ENCODE measurements around the gene SERPING1.

- TF ChIP-seq POLR2A (IDR thresholded peaks at IDR 0.05; ENCODE audit: low read depth, low read length) (no peak), POU2F2 (IDR thresholded peaks at IDR 0.05; ENCODE audit: low read depth, low read length) (no peak), POLR2AphosphoS5 (IDR thresholded peaks at IDR 0.05; ENCODE audit: low read depth, low read length) (no peak), TAF1 (IDR thresholded peaks at IDR 0.05; ENCODE audit: low read depth, low read length) (no peak), SPI1 (IDR thresholded peaks at IDR 0.05; ENCODE audit: low read depth, low read length) (no peak)
Observed at GRCh38 chr11:57598831-57599155, 1.3 kb downstream of the SERPING1 start.
